Right ventricle myocardium inferior (tissue), 1 donor: Measurements from ENCODE around the gene SNCAIP. TPM values are rescaled to one million over a fixed set of nuclear protein-coding genes. Genes with fewer than 3 reads are reported as not detected.

ENCODE experiments used
- ATAC-seq: fragments of 200-7000 bp; cut with Tn5 transposase; one replicate; pipeline ENCODE4 v1.9.1; 2020; ENCODE audit warnings: mild to moderate bottlenecking, moderate library complexity
- DNase-seq: peaks from one replicate; pipeline ENCODE4 v3.0.0; 2021; ENCODE audit errors: missing footprints
- intact Hi-C: fragments of 100-400 bp; cut with DNase I; formaldehyde crosslinking; loops from one replicate; pipeline ENCODE4 v1.11.0; 2022
- total RNA-seq: library from RNA; stranded (reverse); fragmentation: NEBNext Ultra II Directional; extraction: Animal tissue kit (Norgen Biotek cat#: 25700); gene quantifications from one replicate; pipeline ENCODE4 v1.2.1, GENCODE V29; 2021
- donor health status: DM: no; HTN: yes; CAD: no; lungs with severe emphysema.

SNCAIP gene
- total RNA-seq, 1 donor from 2014 or later, result 1.7 TPM

DNA sequence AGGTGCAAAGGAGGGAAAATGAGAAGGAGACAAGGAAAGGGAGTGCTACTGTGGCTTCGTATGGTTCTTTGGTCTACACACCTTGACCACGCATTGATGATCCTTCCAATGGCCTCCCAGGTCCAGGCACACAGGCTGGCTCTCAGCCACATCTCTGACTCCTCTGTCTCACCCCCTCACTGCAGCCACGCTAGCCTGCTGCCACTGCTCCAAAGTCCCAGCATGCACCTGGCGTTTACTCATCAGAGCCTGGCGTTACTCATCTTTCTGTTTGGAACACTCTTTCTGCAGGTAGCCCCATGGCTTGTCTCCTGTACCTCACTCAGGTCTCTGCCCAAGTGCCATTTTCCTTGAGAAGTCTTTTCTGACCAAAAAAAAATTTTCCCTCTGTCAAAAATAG, 195.5 kb downstream of the SNCAIP start:
- no peak for ATAC-seq
- DNase-seq, result no peak
- intact Hi-C loops, result loop anchor here (10.0 kb wide), 1 partner anchor 857 kb away; no protein-coding TSS in a partner anchor

DNA sequence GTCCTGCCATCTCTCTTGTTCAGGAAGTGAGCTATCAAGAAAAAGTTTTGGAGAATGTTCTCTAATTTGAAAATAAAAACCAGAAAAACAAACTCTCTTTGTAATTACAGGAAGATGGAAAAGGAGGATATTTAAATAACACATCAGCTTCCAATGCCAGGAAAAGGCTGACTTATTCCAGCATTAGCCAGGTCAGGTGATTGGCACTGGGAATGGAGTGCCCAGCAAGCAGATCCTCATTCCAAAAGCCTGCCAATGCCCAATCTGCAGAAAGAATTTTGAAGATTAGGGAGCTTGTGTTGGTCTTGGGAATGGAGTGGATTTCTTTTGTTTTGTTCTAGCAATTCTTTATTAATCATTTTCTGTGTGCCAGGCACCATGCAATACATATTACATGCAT, 196.6 kb downstream of the SNCAIP start:
- DNase-seq (no peak), ATAC-seq (no peak)
- intact Hi-C loops, result loop anchor here (10.0 kb wide), 1 partner anchor 856 kb away; no protein-coding TSS in a partner anchor

Other genes with a start within 250 kb of the SNCAIP start
- gene LOX, start 234.0 kb upstream of the SNCAIP start, total RNA-seq, result 5.0 TPM
- not detected for gene ZNF474, start 182.7 kb upstream of the SNCAIP start, total RNA-seq